Effector memory CD8-positive, alpha-beta T cell (primary cell): Measurements from ENCODE around the gene WWP2.

ENCODE experiments used
- ATAC-seq: fragments of 150-1000 bp; cut with Tn5 transposase; replicated peaks from 2 replicates; pipeline ENCODE4 v1.10.0; 2021; ENCODE audit warnings: mild to moderate bottlenecking, moderate library complexity
- DNase-seq, 3 experiments: peaks; one replicate each; pipeline ENCODE4 v3.0.0; 2021
- H3K27ac Mint-ChIP-seq, 2 donors: one replicate each; pipeline ENCODE4 v1.8.0; 2022; ENCODE audit warnings: mild to moderate bottlenecking in 2 of 2, mixed read lengths in 2 of 2, moderate library complexity in 2 of 2
- H3K27me3 Mint-ChIP-seq, 2 donors: one replicate each; pipeline ENCODE4 v1.8.0; 2022; ENCODE audit warnings: mixed read lengths in 2 of 2
- H3K36me3 Mint-ChIP-seq: one replicate; pipeline ENCODE4 v1.8.0; 2022; ENCODE audit warnings: mild to moderate bottlenecking, moderate library complexity, mixed read lengths; ENCODE audit not compliant: insufficient read depth
- H3K4me1 Mint-ChIP-seq, 2 donors: one replicate each; pipeline ENCODE4 v1.8.0; 2022; ENCODE audit warnings: low read depth in 2 of 2, mixed read lengths in 2 of 2
- H3K4me3 Mint-ChIP-seq, 2 donors: one replicate each; pipeline ENCODE4 v1.8.0; 2022; ENCODE audit warnings: mild to moderate bottlenecking in 2 of 2, mixed read lengths in 2 of 2, moderate library complexity in 2 of 2
- H3K9me3 Mint-ChIP-seq, 2 donors: one replicate each; pipeline ENCODE4 v1.8.0; 2022; ENCODE audit warnings: mixed read lengths in 2 of 2

Gene WWP2

GRCh38 chr16:69917311-69917710 lies 155.2 kb downstream of the WWP2 start:
- Mint-ChIP-seq H3K27me3 (no peaks in the 10 kb centered on the region), H3K36me3 (peaks cover 20% of the 10 kb centered on the region), H3K9me3 (no peaks in the 10 kb centered on the region), H3K4me3 (no peak overlapping the region), H3K4me1 (peaks cover 2 to 4% of the 10 kb centered on the region in 2 donors), H3K27ac (no peak overlapping the region)
- ATAC-seq = no peak
- DNase-seq = no peak

- H3K36me3 Mint-ChIP-seq = peaks cover 20% of the 10 kb centered on the region
Observed at GRCh38 chr16:69917739-69918138, 155.6 kb downstream of the WWP2 start.

GRCh38 chr16:69918241-69918640 lies 156.1 kb downstream of the WWP2 start:
- peak overlapping the region in 1 of 2 donors; percentile 9 for H3K27ac Mint-ChIP-seq
- H3K27me3 Mint-ChIP-seq = no peaks in the 10 kb centered on the region
- H3K9me3 Mint-ChIP-seq = no peaks in the 10 kb centered on the region
- no peak for ATAC-seq
- peaks cover 2 to 4% of the 10 kb centered on the region in 2 donors for H3K4me1 Mint-ChIP-seq
- peaks cover 20% of the 10 kb centered on the region for H3K36me3 Mint-ChIP-seq
- no peak overlapping the region for H3K4me3 Mint-ChIP-seq
- no peak for DNase-seq

More at GRCh38 chr16:69917739-69918138, 155.6 kb downstream of the WWP2 start:
- Mint-ChIP-seq H3K27ac (peak overlapping the region in 1 of 2 donors; percentile 9), H3K9me3 (no peaks in the 10 kb centered on the region), H3K4me3 (no peak overlapping the region), H3K4me1 (peaks cover 2 to 4% of the 10 kb centered on the region in 2 donors), H3K27me3 (no peaks in the 10 kb centered on the region)
- DNase-seq (no peak), ATAC-seq (no peak)

- Mint-ChIP-seq H3K27ac (peak overlapping the region in 1 of 2 donors; percentile 39), H3K4me1 (peaks cover 4% of the 10 kb centered on the region in 2 donors), H3K4me3 (no peak overlapping the region), H3K36me3 (peaks cover 23% of the 10 kb centered on the region), H3K27me3 (no peaks in the 10 kb centered on the region), H3K9me3 (no peaks in the 10 kb centered on the region)
- ATAC-seq = no peak
- DNase-seq = no peak
Observed at GRCh38 chr16:69921127-69921526, 159.0 kb downstream of the WWP2 start.

DNA sequence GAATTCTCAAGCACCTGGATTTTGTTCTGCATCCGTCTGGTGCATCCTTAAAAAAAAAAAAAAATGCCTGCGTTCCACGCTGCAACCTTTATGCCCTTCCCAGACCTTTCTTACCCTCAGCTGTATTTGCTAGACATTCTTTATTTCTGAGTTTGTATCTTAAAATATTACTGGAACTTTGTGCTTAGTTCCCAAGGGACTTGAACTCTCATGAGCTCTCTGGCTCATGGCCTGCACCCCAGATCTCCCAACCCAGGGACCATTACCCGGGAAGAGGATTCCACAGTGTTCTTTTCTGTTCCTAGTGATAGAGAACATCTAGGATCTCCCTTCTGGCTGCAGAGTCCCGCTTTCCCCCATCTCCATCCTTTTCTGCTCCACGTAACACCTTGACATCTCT lies 160.1 kb downstream of the WWP2 start:
- Mint-ChIP-seq H3K27ac (peak overlapping the region in 1 of 2 donors; percentile 28), H3K9me3 (no peaks in the 10 kb centered on the region), H3K4me3 (no peak overlapping the region), H3K27me3 (no peaks in the 10 kb centered on the region), H3K36me3 (peaks cover 22% of the 10 kb centered on the region), H3K4me1 (peaks cover 0 to 4% of the 10 kb centered on the region in 2 donors)
- DNase-seq (no peak), ATAC-seq (no peak)

GRCh38 chr16:69924041-69924775 lies 162.1 kb downstream of the WWP2 start:
- peaks cover 16% of the 10 kb centered on the region for H3K36me3 Mint-ChIP-seq
- H3K27ac Mint-ChIP-seq = no peak overlapping the region

DNA sequence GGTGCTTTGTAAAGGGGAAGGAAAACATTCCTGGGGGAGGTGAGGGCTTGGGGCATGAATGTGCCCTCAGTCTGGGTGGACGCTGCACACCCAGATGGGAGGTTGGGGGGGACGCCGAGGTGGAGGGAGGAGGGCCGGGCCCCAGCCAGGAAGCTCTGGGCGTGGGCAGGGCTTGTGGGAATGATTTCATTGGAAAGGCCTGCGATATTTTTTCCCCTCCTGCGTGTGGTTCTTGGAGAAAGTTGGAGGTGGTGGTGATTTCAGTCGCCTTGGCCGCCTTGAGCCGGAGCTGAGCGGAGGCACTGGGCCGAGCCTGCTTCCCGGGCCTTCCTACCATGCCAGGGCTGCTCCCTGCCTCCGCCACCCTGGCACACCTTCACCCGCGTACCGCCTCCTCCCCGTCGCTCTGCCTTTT lies 162.7 kb downstream of the WWP2 start:
- H3K9me3 Mint-ChIP-seq = no peaks in the 10 kb centered on the region
- ATAC-seq (no peak), DNase-seq (no peak)
- H3K27me3 Mint-ChIP-seq = no peaks in the 10 kb centered on the region
- no peak overlapping the region for H3K27ac Mint-ChIP-seq
- H3K36me3 Mint-ChIP-seq = peaks cover 15% of the 10 kb centered on the region
- no peak overlapping the region for H3K4me3 Mint-ChIP-seq
- H3K4me1 Mint-ChIP-seq = peaks cover 0 to 4% of the 10 kb centered on the region in 2 donors

More at GRCh38 chr16:69924041-69924775, 162.1 kb downstream of the WWP2 start:
- H3K9me3 Mint-ChIP-seq = no peaks in the 10 kb centered on the region
- no peak overlapping the region for H3K4me3 Mint-ChIP-seq
- DNase-seq (no peak), ATAC-seq (no peak)
- H3K27me3 Mint-ChIP-seq = no peaks in the 10 kb centered on the region
- peaks cover 0 to 4% of the 10 kb centered on the region in 2 donors for H3K4me1 Mint-ChIP-seq

DNA sequence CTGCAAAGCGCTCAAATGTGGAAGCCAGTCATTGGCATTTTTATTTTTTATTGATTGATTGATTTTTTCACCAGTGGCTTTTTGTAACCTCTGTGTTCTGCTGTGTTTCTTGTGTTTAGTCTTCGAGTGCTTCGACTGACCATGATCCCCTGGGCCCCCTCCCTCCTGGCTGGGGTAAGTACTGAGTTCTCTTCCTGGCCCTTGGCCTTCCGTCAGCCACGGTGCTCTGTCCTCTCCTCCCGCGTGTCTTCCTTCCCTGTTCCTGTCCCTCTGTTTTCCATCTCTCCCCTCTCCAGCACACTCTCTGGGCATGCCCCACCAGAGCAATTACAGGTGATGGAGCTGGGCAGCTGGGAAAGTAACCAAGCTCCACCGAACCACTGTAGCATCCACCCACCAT lies 163.2 kb downstream of the WWP2 start:
- H3K4me1 Mint-ChIP-seq = peaks cover 0 to 4% of the 10 kb centered on the region in 2 donors
- no peak for DNase-seq
- no peak overlapping the region for H3K4me3 Mint-ChIP-seq
- no peak overlapping the region for H3K27ac Mint-ChIP-seq
- no peaks in the 10 kb centered on the region for H3K27me3 Mint-ChIP-seq
- peaks cover 15% of the 10 kb centered on the region for H3K36me3 Mint-ChIP-seq
- no peak for ATAC-seq
- H3K9me3 Mint-ChIP-seq = no peaks in the 10 kb centered on the region

DNA sequence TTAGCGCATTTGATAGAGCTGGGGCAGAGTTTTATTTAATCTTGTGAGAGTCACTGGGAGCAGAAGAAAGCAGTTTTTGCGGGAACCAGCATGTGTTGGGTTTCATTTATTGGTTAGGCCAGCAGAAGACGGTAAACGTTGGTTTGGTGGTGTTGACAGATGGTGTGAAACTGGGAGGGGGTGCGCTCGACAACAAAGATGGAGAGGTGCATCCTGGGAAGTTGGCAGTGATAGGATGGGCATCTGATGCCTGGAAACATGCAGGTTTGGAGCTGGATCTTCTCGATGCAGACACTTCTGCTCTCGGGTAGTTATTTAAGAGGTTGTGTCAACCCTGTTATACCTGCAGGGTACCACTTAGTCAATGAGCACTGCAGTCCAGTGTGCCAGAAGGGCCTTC lies 164.1 kb downstream of the WWP2 start:
- Mint-ChIP-seq H3K4me3 (no peak overlapping the region), H3K27me3 (no peaks in the 10 kb centered on the region), H3K27ac (no peak overlapping the region), H3K4me1 (peaks cover 0 to 4% of the 10 kb centered on the region in 2 donors), H3K36me3 (peaks cover 17% of the 10 kb centered on the region), H3K9me3 (no peaks in the 10 kb centered on the region)
- DNase-seq (peak in 1 of 3 experiments; percentile 8), ATAC-seq (no peak)

DNA sequence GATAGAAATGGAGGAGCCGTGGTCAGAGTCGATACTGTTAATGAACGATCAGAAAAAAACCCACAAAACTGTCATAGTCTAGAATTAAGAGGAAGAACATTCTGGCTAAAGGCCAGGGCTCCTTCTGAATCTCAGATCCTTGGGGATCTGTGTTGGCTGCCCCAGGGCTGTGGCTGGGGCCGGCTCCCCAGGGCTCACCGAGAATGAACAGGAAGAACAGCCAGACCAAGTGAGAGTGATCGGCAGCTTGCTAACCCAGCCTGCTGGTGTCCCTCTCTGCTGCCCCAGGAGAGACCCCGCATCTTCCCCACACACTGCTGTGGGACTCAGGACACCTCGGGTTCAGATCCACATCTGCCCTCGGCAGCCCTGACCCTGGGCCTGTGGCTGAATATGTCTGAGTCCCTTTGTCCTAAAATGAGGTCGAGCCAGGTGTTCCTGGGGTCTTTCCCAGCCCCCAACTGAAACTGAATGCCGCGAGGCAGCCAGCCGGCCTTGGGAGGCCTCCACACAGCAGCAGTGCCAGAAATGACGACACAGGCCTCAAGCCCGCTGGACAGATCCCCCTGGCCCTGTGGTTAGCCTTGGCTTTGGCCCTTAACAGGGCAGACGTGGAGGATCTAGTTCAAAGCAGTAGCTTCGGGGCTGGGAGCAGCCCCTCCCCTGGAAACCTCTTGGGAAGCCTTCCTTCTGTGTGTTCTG lies 165.1 kb downstream of the WWP2 start:
- H3K4me1 Mint-ChIP-seq = peaks cover 0 to 2% of the 10 kb centered on the region in 2 donors
- ATAC-seq = no peak
- no peaks in the 10 kb centered on the region for H3K9me3 Mint-ChIP-seq
- no peaks in the 10 kb centered on the region for H3K27me3 Mint-ChIP-seq
- peak overlapping the region in 1 of 2 donors; percentile 60 for H3K27ac Mint-ChIP-seq
- H3K36me3 Mint-ChIP-seq = peaks cover 22% of the 10 kb centered on the region
- no peak for DNase-seq
- H3K4me3 Mint-ChIP-seq = no peak overlapping the region

- H3K4me1 Mint-ChIP-seq = peaks cover 0 to 2% of the 10 kb centered on the region in 2 donors
- H3K9me3 Mint-ChIP-seq = no peaks in the 10 kb centered on the region
- H3K27ac Mint-ChIP-seq = no peak overlapping the region
- peaks cover 34% of the 10 kb centered on the region for H3K36me3 Mint-ChIP-seq
- DNase-seq (no peak), ATAC-seq (no peak)
- H3K27me3 Mint-ChIP-seq = no peaks in the 10 kb centered on the region
- H3K4me3 Mint-ChIP-seq = no peak overlapping the region
Observed at GRCh38 chr16:69928856-69929400, 166.8 kb downstream of the WWP2 start.

DNA sequence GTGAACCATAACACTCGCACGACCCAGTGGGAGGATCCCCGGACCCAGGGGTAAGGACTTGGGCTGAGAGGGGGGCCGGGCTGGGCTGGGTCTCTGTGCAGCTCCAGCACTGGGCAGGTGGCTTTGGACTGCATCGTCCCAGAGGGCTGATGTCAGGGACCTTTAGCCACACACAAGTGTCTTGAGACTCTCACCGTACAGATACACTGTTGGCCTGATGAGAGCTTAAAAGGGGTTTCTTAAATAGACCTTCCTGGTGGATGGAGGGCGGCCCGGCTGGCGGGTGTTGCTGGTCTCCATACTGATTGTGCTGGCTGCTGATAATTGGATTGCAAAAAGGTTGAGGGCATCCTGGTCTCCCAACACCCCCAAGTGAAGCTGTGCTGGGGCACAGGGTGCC lies 167.3 kb downstream of the WWP2 start:
- Mint-ChIP-seq H3K9me3 (no peaks in the 10 kb centered on the region), H3K4me1 (peaks cover 0 to 2% of the 10 kb centered on the region in 2 donors), H3K4me3 (no peak overlapping the region), H3K36me3 (peaks cover 34% of the 10 kb centered on the region), H3K27ac (no peak overlapping the region), H3K27me3 (no peaks in the 10 kb centered on the region)
- DNase-seq = no peak
- ATAC-seq = no peak

DNA sequence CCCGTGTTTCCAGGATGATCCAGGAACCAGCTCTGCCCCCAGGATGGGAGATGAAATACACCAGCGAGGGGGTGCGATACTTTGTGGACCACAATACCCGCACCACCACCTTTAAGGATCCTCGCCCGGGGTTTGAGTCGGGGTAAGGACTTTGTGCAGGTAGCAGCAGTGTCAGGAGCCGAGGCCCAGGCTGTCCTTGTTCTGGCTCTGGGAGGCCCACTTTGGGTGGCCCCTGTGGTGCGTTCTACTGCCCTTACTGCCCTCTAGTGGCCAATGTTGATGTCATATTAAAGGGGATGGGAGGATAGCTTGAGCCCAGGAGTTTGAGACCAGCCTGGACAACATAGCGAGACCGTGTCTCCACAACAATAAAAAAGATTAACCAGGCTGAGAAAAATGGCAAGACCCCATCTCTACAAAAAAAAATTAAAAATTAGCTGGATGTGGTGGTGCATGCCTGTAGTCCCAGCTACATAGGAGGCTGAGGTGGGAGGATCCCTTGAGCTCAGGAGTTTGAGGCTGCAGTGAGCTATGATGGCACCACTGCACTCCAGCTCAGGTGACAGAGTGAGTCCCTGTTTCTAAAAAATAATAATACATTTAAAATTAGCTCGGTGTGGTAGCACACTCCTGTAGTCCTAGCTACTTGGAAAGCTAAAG lies 168.1 kb downstream of the WWP2 start:
- Mint-ChIP-seq H3K27ac (peak overlapping the region in 1 of 2 donors; percentile 41), H3K4me3 (no peak overlapping the region), H3K9me3 (no peaks in the 10 kb centered on the region), H3K4me1 (peaks cover 0 to 2% of the 10 kb centered on the region in 2 donors), H3K36me3 (peaks cover 33% of the 10 kb centered on the region), H3K27me3 (no peaks in the 10 kb centered on the region)
- DNase-seq (peak; percentile 44 to 46 (median 45)), ATAC-seq (peak; percentile 70)
